GM10248 (cell line): Measurements from ENCODE around the gene STK16.

Source experiments
- CTCF ChIA-PET: fragments of 300-600 bp; sonication (Branson Sonifier 250); formaldehyde crosslinking; extraction: SDS; loops from one replicate; lab custom pipeline; 2021; ENCODE audit warnings: antibody characterized with exemption; lab: Yijun Ruan, JAX
- POLR2A ChIA-PET: fragments of 350-650 bp; sonication (Branson Sonifier 250); formaldehyde crosslinking; extraction: SDS; loops from one replicate; lab custom pipeline; 2020; ENCODE audit warnings: antibody characterized with exemption; lab: Yijun Ruan, JAX
- DNase-seq: peaks from one replicate; pipeline ENCODE4 v3.0.0; 2012; ENCODE audit errors: extremely low spot score
- CTCF ChIP-seq: IDR thresholded peaks from 2 replicates; pipeline ENCODE4 v1.5.1; 2012; ENCODE audit warnings: mild to moderate bottlenecking, low read depth; ENCODE audit errors: extremely low read depth, missing control alignments, control extremely low read depth

STK16 gene

GRCh38 chr2:219243291-219243761 lies 2.0 kb upstream of the STK16 start:
- no peak for DNase-seq
- TF ChIP-seq CTCF = no peak
- CTCF ChIA-PET = interaction anchor here (1.2 to 6.4 kb wide), 2 partner anchors 11 to 52 kb away, joined by 3 to 27 read pairs; no protein-coding TSS in a partner anchor
- POLR2A ChIA-PET = no interaction called here

- no peak for DNase-seq
- TF ChIP-seq CTCF = no peak
- POLR2A ChIA-PET = interaction anchor here (1.0 to 1.8 kb wide), 3 partner anchors 8 to 68 kb away, joined by 3 to 13 read pairs (median 3); partner anchors contain the start of genes CNPPD1, TUBA4A and TUBA4B
- CTCF ChIA-PET = interaction anchor here (0.9 to 2.7 kb wide), 11 partner anchors 9 to 65 kb away, joined by 3 to 16 read pairs (median 4); partner anchors contain the start of gene TUBA4A
Observed at GRCh38 chr2:219244789-219245147, 511 bp upstream of the STK16 start.

GRCh38 chr2:219245899-219246230 lies 586 bp downstream of the STK16 start:
- TF ChIP-seq CTCF = no peak
- ChIA-PET CTCF (interaction anchor here (0.8 to 2.7 kb wide), 9 partner anchors 9 to 67 kb away, joined by 3 to 16 read pairs (median 4); partner anchors contain the start of genes ANKZF1, ATG9A and TUBA4A), POLR2A (interaction anchor here (1.8 kb wide), 1 partner anchor 9 kb away, joined by 13 read pairs; the partner anchor contains the start of gene TUBA4A)
- no peak for DNase-seq

- CTCF ChIA-PET = interaction anchor here (1.1 to 2.7 kb wide), 4 partner anchors 8 to 67 kb away, joined by 3 to 16 read pairs (median 9); partner anchors contain the start of gene TUBA4A
- no peak for TF ChIP-seq CTCF
- no peak for DNase-seq
- POLR2A ChIA-PET = no interaction called here
Observed at GRCh38 chr2:219246559-219246958, 1.3 kb downstream of the STK16 start.

GRCh38 chr2:219247678-219248642 lies 2.7 kb downstream of the STK16 start:
- no peak for DNase-seq
- CTCF ChIA-PET = interaction anchor here (1.3 to 10.2 kb wide), 6 partner anchors 13 to 77 kb away, joined by 5 to 116 read pairs (median 9); partner anchors contain the start of genes DNAJB2 and SLC23A3
- no peak for TF ChIP-seq CTCF
- POLR2A ChIA-PET = interaction anchor here (1.1 to 1.4 kb wide), 2 partner anchors 19 to 31 kb away, joined by 5 to 6 read pairs; partner anchors contain the start of genes ANKZF1, ATG9A and DNAJB2

GRCh38 chr2:219248845-219249202 lies 3.5 kb downstream of the STK16 start:
- CTCF ChIA-PET = interaction anchor here (1.1 to 10.2 kb wide), 10 partner anchors 11 to 78 kb away, joined by 3 to 116 read pairs (median 5); partner anchors contain the start of genes DNAJB2 and SLC23A3

More at GRCh38 chr2:219248845-219249202, 3.5 kb downstream of the STK16 start:
- POLR2A ChIA-PET = interaction anchor here (0.8 to 1.9 kb wide), 6 partner anchors 9 to 72 kb away, joined by 4 to 11 read pairs (median 6); partner anchors contain the start of genes ANKZF1, ATG9A, CNPPD1 and DNAJB2
- no peak for TF ChIP-seq CTCF
- DNase-seq = no peak
